ENCODE results near the gene CDC23. TPM values are rescaled to one million over a fixed set of nuclear protein-coding genes. Genes with fewer than 3 reads are reported as not detected.
"Not testable (repeated sequence)": the region's sequence is repeated elsewhere in the genome, so short reads cannot be mapped to it uniquely, and the experiment has no call there.

The CDC23 gene
- total RNA-seq, 2 donors from 2014 or later = 13.9 to 14.9 TPM

- intact Hi-C loops (cut with DNase I, micrococcal nuclease) = no loop called here
- DNase-seq (no peak), ATAC-seq (no peak)
Observed at GRCh38 chr5:138160706-138161105, 52.4 kb downstream of the CDC23 start.

GRCh38 chr5:138159666-138160065 is 53.5 kb downstream of the CDC23 start:
- DNase-seq (no peak), ATAC-seq (no peak)
- intact Hi-C loops (cut with DNase I, micrococcal nuclease) = no loop called here

GRCh38 chr5:138157626-138158025 is 55.5 kb downstream of the CDC23 start:
- no peak for ATAC-seq
- no peak for DNase-seq
- intact Hi-C loops (cut with DNase I, micrococcal nuclease) = no loop called here

GRCh38 chr5:138155977-138156376 is 57.1 kb downstream of the CDC23 start:
- intact Hi-C loops (cut with DNase I, micrococcal nuclease); ATAC-seq; DNase-seq: not testable (repeated sequence)

GRCh38 chr5:138149530-138149929 is 63.6 kb downstream of the CDC23 start:
- DNase-seq = no peak
- no peak for ATAC-seq
- intact Hi-C loops (cut with DNase I, micrococcal nuclease) = no loop called here

GRCh38 chr5:138148811-138149210 is 64.3 kb downstream of the CDC23 start:
- ATAC-seq (peak; percentile 98), DNase-seq (peak; percentile 18 to 41)
- intact Hi-C loops (cut with DNase I, micrococcal nuclease) = no loop called here

GRCh38 chr5:138143578-138143977 is 69.5 kb downstream of the CDC23 start:
- DNase-seq; ATAC-seq; intact Hi-C loops (cut with DNase I, micrococcal nuclease): not testable (repeated sequence)

GRCh38 chr5:138141734-138142133 is 71.4 kb downstream of the CDC23 start:
- intact Hi-C loops (cut with DNase I, micrococcal nuclease) = no loop called here
- DNase-seq = no peak
- ATAC-seq = no peak

GRCh38 chr5:138140268-138140667 is 72.9 kb downstream of the CDC23 start:
- ATAC-seq = no peak

GRCh38 chr5:138139781-138140090 is 73.4 kb downstream of the CDC23 start:
- intact Hi-C loops (cut with DNase I, micrococcal nuclease) = no loop called here
- DNase-seq = no peak
- ATAC-seq = no peak

More at GRCh38 chr5:138140268-138140667, 72.9 kb downstream of the CDC23 start:
- intact Hi-C loops (cut with DNase I, micrococcal nuclease) = no loop called here
- DNase-seq = no peak

GRCh38 chr5:138138949-138139780 is 74.0 kb downstream of the CDC23 start, which contains the start of gene NME5:
NME5 (minus strand) TSS chr5:138139428; CDS start chr5:138138780, 648 bp downstream.
- peak; percentile 57 to 58 for DNase-seq
- intact Hi-C loops (cut with DNase I, micrococcal nuclease) = no loop called here
- peak; percentile 84 for ATAC-seq

Other genes with a start within 250 kb of the CDC23 start
- 10 to 100 TPM; 20.8 to 24.2 TPM for gene FAM13B, start 180.2 kb downstream of the CDC23 start, total RNA-seq
- gene WNT8A, start 129.3 kb downstream of the CDC23 start, total RNA-seq = not detected
- 1 to 10 TPM in 1 of 2 donors, under 1 TPM in 1; 0.75 to 1.0 TPM for gene NME5, start 73.9 kb downstream of the CDC23 start, total RNA-seq
- gene BRD8, start 34.7 kb downstream of the CDC23 start, total RNA-seq = 10 to 100 TPM; 29.6 to 33.8 TPM
- 1 to 10 TPM; 4.0 to 6.5 TPM for gene KIF20A, start 34.2 kb downstream of the CDC23 start, total RNA-seq
- 1 to 10 TPM in 1 of 2 donors, under 1 TPM in 1; 0.82 to 1.3 TPM for gene GFRA3, start 61.3 kb upstream of the CDC23 start, total RNA-seq
- 1 to 10 TPM; 1.3 to 2.4 TPM for gene CDC25C, start 118.5 kb upstream of the CDC23 start, total RNA-seq
- 10 to 100 TPM in 1 of 2 donors, 1 to 10 TPM in 1; 9.2 to 15.4 TPM for gene FAM53C, start 124.9 kb upstream of the CDC23 start, total RNA-seq
- gene KDM3B, start 139.4 kb upstream of the CDC23 start, total RNA-seq = 10 to 100 TPM; 62.4 to 63.2 TPM
- gene REEP2, start 225.7 kb upstream of the CDC23 start, total RNA-seq = 1 to 10 TPM in 1 of 2 donors, under 1 TPM in 1; 0.55 to 3.1 TPM